Renal cortical epithelial cell (primary cell): ENCODE results near the gene MICAL3. TPM values are rescaled to one million over a fixed set of nuclear protein-coding genes. Genes with fewer than 3 reads are reported as not detected.

ENCODE experiments used
- total RNA-seq: library from RNA; depleted of rRNA; stranded (reverse); fragments of >200 nt; gene quantifications from 2 replicates; pipeline ENCODE4 v1.2.3, GENCODE V29; 2014

MICAL3 gene
- total RNA-seq, 1 donor from 2014 or later: 132 TPM

Other genes starting within 250 kb of the MICAL3 start
- gene PEX26, start 53.4 kb upstream of the MICAL3 start, total RNA-seq: 42.7 and 47.0 TPM in 2 replicates
- 0.35 and 1.2 TPM in 2 replicates for gene TUBA8, start 86.2 kb upstream of the MICAL3 start, total RNA-seq
- 1.7 and 12.7 TPM in 2 replicates for gene USP18, start 125.6 kb upstream of the MICAL3 start, total RNA-seq